Measurements from ENCODE around the gene PHKB.
"Not testable (repeated sequence)": the region's sequence is repeated elsewhere in the genome, so short reads cannot be mapped to it uniquely, and the experiment has no call there.

- not testable (repeated sequence) for TF ChIP-seq TSHZ2 (CRISPR knock-in tag; IDR thresholded peaks at IDR 0.05); ZFP30 (CRISPR knock-in tag; IDR thresholded peaks at IDR 0.05); OSR1 (CRISPR knock-in tag; IDR thresholded peaks at IDR 0.05); PATZ1 (CRISPR knock-in tag; IDR thresholded peaks at IDR 0.05; ENCODE audit: borderline replicate concordance); ZNF8 (CRISPR knock-in tag; IDR thresholded peaks at IDR 0.05); CSRNP3 (CRISPR knock-in tag; IDR thresholded peaks at IDR 0.05); SNAI2 (CRISPR knock-in tag; IDR thresholded peaks at IDR 0.05); CREB5 (CRISPR knock-in tag; IDR thresholded peaks at IDR 0.05; ENCODE audit: low read depth); ARNTL (CRISPR knock-in tag; IDR thresholded peaks at IDR 0.05; ENCODE audit: borderline replicate concordance, low read depth); ISL1 (CRISPR knock-in tag; IDR thresholded peaks at IDR 0.05)
Observed at GRCh38 chr16:47544255-47544654, 83.1 kb downstream of the PHKB start.

All from SK-N-SH treated with all-trans-retinoic acid at 6 μM for 48 hours (cell line).